ENCODE data around the gene GIN1. TPM values are rescaled to one million over a fixed set of nuclear protein-coding genes. Genes with fewer than 3 reads are reported as not detected.
"Not testable (repeated sequence)": the region's sequence is repeated elsewhere in the genome, so short reads cannot be mapped to it uniquely, and the experiment has no call there.

The GIN1 gene
- total RNA-seq, 2 donors from 2014 or later = 5.9 to 8.0 TPM

DNA sequence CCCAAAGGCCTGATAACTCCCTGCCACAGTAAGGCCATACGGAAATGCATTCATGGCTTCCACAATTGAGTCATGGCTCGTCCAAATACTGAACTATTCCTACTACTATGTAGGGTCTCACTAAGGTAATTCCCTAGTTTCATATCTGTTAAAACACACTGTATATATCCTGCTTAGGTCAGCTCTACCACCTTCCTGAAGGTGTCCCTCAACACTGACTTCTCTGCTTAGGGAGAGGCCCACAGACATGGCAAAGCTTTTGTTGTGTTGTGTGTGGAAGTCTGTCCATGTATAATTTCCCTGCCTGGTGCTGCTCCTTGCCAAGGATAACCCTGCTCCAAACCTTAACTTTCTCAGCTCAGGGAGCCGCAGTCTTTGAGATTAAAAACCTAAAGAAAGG is 60.4 kb downstream of the GIN1 start:
- Histone ChIP-seq H3K9me3 (no peaks in the 10 kb centered on the region), H3K27me3 (no peaks in the 10 kb centered on the region), H3K36me3 (no peaks in the 10 kb centered on the region), H3K9ac (ENCODE audit: low read depth in 2 of 2, low read length in 2 of 2) (no peak overlapping the region), H3K4me3 (no peak overlapping the region), H3K4me1 (no peaks in the 10 kb centered on the region), H3K27ac (no peak overlapping the region)
- intact Hi-C loops (cut with DNase I) = no loop called here
- TF ChIP-seq, protein P1, sequence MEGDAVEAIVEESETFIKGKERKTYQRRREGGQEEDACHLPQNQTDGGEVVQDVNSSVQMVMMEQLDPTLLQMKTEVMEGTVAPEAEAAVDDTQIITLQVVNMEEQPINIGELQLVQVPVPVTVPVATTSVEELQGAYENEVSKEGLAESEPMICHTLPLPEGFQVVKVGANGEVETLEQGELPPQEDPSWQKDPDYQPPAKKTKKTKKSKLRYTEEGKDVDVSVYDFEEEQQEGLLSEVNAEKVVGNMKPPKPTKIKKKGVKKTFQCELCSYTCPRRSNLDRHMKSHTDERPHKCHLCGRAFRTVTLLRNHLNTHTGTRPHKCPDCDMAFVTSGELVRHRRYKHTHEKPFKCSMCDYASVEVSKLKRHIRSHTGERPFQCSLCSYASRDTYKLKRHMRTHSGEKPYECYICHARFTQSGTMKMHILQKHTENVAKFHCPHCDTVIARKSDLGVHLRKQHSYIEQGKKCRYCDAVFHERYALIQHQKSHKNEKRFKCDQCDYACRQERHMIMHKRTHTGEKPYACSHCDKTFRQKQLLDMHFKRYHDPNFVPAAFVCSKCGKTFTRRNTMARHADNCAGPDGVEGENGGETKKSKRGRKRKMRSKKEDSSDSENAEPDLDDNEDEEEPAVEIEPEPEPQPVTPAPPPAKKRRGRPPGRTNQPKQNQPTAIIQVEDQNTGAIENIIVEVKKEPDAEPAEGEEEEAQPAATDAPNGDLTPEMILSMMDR (IDR thresholded peaks at IDR 0.05) = no peak
- DNase-seq = no peak

DNA sequence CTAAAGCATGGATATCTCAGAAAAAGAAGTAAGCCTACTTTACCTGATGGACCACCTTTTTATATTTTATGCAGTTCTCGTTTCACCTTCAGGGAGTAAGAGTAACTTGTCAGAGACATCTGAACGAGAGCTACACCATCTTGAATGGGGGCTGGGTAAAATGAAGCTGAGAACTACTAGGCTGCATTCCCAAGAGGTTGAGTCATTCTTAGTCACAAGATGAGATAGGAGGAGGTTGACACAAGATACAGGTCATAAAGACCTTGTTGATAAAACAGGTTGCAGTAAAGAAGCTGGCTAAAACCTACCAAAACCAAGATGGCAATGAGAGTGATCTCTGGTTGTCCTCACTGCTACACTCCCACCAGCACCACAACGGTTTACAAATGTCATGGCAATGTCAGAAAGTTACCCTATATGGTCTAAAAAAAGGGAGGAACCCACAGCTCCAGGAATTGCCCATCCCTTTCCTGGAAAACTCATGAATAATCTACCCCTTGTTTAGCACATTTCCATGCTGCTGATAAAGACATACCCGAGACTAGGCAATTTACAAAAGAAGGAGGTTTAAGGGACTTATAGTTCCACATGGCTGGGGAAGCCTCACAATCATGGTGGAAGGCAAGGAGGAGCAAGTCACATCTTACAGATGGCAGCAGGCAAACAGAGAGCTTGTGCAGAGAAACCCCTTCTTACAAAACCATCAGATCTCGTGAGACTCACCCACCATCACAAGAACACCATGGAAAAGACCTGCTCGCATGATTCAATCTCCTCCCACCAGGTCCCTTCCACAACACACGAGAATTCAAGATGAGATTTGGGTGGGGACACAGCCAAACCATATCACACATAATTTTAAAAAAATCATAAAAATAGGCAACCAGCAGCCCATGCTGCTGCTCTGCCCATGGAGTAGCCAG is 62.5 kb downstream of the GIN1 start:
- no peak overlapping the region for H3K27ac ChIP-seq
- no peaks in the 10 kb centered on the region for H3K4me1 ChIP-seq
- no peak for DNase-seq
- no peaks in the 10 kb centered on the region for H3K27me3 ChIP-seq
- intact Hi-C loops (cut with DNase I) = no loop called here
- no peaks in the 10 kb centered on the region for H3K9me3 ChIP-seq
- TF ChIP-seq, protein P1 (IDR thresholded peaks at IDR 0.05) = no peak
- no peak overlapping the region for H3K9ac ChIP-seq (ENCODE audit: low read depth in 2 of 2, low read length in 2 of 2)
- H3K4me3 ChIP-seq = no peak overlapping the region
- H3K36me3 ChIP-seq = no peaks in the 10 kb centered on the region

DNA sequence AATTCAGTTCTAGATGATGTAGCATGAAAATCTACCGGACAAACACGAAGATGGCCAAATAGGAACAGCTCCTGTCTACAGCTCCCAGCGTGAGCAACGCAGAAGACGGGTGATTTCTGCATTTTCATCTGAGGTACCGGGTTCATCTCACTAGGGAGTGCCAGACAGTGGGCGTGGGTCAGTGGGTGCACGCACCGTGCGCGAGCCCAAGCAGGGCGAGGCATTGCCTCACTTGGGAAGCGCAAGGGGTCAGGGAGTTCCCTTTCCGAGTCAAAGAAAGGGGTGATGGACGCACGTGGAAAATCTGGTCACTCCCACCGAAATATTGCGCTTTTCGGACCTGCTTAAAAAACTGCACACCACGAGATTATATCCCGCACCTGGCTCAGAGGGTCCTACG is 73.2 kb downstream of the GIN1 start:
- intact Hi-C loops (cut with DNase I); H3K9me3 ChIP-seq: not testable (repeated sequence)

DNA sequence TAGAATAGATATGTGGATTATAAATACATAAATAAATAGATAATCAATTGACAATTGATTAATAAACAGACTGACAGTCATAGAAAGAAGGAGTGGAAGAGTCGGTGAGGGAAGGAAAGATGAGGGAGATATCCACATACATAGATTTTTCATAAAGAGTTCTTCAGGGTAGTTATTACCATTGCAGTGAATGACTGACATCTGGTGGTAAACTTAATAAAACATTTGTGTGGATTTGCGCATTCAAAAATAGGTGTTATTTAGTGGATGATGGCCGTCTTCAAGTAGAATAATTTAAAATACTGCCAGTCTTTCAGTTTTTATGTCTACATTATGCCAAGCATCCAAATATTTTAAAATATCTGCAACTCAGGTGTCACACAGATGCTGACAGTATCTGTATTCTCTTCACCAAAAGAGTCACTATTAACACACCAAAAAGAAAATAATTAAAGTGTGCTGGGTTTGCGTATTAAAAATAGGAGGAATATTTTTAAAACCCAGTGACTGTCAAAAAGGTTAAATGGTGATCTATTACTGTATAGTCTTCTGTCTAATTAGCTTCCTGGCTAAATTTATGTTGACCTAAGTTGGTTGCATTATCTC is 78.8 kb downstream of the GIN1 start:
- intact Hi-C loops (cut with DNase I) = loop anchor here (5.0 kb wide), 2 partner anchors 259 to 459 kb away; no protein-coding TSS in a partner anchor
- TF ChIP-seq, protein P1 (IDR thresholded peaks at IDR 0.05) = peak; percentile 34
- no peaks in the 10 kb centered on the region for H3K27me3 ChIP-seq
- DNase-seq = no peak
- H3K27ac ChIP-seq = no peak overlapping the region
- no peak overlapping the region for H3K4me3 ChIP-seq
- no peaks in the 10 kb centered on the region for H3K4me1 ChIP-seq
- no peaks in the 10 kb centered on the region for H3K36me3 ChIP-seq
- H3K9me3 ChIP-seq = no peaks in the 10 kb centered on the region
- no peak overlapping the region for H3K9ac ChIP-seq (ENCODE audit: low read depth in 2 of 2, low read length in 2 of 2)

More for the DNA sequence above, 73.2 kb downstream of the GIN1 start:
- H3K36me3 ChIP-seq; H3K4me1 ChIP-seq; H3K27ac ChIP-seq; H3K4me3 ChIP-seq; DNase-seq; H3K27me3 ChIP-seq; H3K9ac ChIP-seq (ENCODE audit: low read depth in 2 of 2, low read length in 2 of 2): not testable (repeated sequence)

DNA sequence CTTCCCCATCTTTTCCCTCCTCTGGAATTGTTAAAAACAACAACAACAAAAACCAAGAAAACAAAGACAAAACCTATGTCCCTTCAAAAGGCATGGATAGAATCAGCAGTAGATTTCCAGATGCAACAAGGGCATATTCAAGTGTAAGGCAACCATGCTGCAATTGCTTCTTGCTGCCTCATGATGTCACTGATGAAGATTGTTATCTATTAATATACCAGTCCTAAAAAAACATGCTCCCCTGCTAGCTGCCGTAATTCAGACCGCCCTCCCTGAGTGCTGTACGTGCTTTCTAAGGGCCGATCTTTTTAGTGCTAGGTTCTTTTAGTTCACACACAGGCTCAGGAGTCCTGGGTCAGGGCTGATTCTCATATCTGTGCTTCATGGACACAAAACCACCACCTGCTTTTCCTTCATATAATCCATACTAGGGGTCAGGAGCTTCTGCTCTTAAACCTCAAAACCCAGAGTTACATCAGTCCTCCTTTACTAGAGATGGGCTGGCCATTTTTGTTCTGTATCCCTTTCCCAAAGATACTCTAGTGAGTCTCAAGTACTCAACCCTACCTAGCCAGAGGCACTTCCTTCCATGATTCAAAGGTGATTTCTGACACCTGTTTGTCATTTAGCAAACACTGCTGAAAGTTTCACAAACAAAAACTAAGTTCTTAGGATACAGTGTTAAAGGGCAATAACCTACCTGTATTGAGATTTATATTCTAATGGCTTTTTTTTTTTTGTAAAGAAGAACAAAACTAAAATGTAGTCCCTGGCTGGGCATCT is 82.1 kb downstream of the GIN1 start:
- Histone ChIP-seq H3K4me3 (no peak overlapping the region), H3K36me3 (no peaks in the 10 kb centered on the region), H3K27me3 (no peaks in the 10 kb centered on the region), H3K9me3 (no peaks in the 10 kb centered on the region), H3K4me1 (no peaks in the 10 kb centered on the region), H3K9ac (ENCODE audit: low read depth in 2 of 2, low read length in 2 of 2) (no peak overlapping the region), H3K27ac (no peak overlapping the region)
- intact Hi-C loops (cut with DNase I) = loop anchor here (10.0 kb wide), 1 partner anchor 107 kb away; no protein-coding TSS in a partner anchor
- no peak for DNase-seq
- TF ChIP-seq, protein P1 (IDR thresholded peaks at IDR 0.05) = no peak
